Measurements from ENCODE around the gene CRACDL.
"Not testable (repeated sequence)": the region's sequence is repeated elsewhere in the genome, so short reads cannot be mapped to it uniquely, and the experiment has no call there.

CRACDL gene

GRCh38 chr2:98903767-98904485 is 32.1 kb downstream of the CRACDL start:
- no peak for DNase-seq

- no peak for DNase-seq
Measured at GRCh38 chr2:98903064-98903355, 33.0 kb downstream of the CRACDL start.

- DNase-seq, result no peak
Measured at GRCh38 chr2:98902209-98903063, 33.6 kb downstream of the CRACDL start.

GRCh38 chr2:98901702-98902101 is 34.3 kb downstream of the CRACDL start:
- DNase-seq, result no peak

GRCh38 chr2:98901291-98901690 is 34.7 kb downstream of the CRACDL start:
- DNase-seq, result no peak

- no peak for DNase-seq
Measured at GRCh38 chr2:98900721-98901120, 35.3 kb downstream of the CRACDL start.

- not testable (repeated sequence) for DNase-seq
Measured at GRCh38 chr2:98899703-98900078, 36.3 kb downstream of the CRACDL start.

- no peak for DNase-seq
Measured at GRCh38 chr2:98899041-98899702, 36.9 kb downstream of the CRACDL start.

- DNase-seq, result no peak
Measured at GRCh38 chr2:98898423-98898841, 37.6 kb downstream of the CRACDL start.

- DNase-seq, result no peak
Measured at GRCh38 chr2:98897746-98898145, 38.3 kb downstream of the CRACDL start.

GRCh38 chr2:98896944-98897343 is 39.1 kb downstream of the CRACDL start:
- DNase-seq, result no peak

GRCh38 chr2:98896416-98896815 is 39.6 kb downstream of the CRACDL start:
- DNase-seq, result no peak

- no peak for DNase-seq
Measured at GRCh38 chr2:98895901-98896300, 40.1 kb downstream of the CRACDL start.

GRCh38 chr2:98895221-98895620 is 40.8 kb downstream of the CRACDL start:
- DNase-seq, result no peak

- DNase-seq, result no peak
Measured at GRCh38 chr2:98894331-98895000, 41.6 kb downstream of the CRACDL start.

GRCh38 chr2:98893911-98894321 is 42.1 kb downstream of the CRACDL start:
- no peak for DNase-seq

GRCh38 chr2:98892871-98893270 is 43.2 kb downstream of the CRACDL start:
- no peak for DNase-seq

- no peak for DNase-seq
Measured at GRCh38 chr2:98891591-98891990, 44.4 kb downstream of the CRACDL start.

- no peak for DNase-seq
Measured at GRCh38 chr2:98886066-98886554, 49.9 kb downstream of the CRACDL start.

- DNase-seq, result no peak
Measured at GRCh38 chr2:98884658-98885057, 51.4 kb downstream of the CRACDL start.

- DNase-seq, result no peak
Measured at GRCh38 chr2:98883780-98884211, 52.2 kb downstream of the CRACDL start.

- DNase-seq, result no peak
Measured at GRCh38 chr2:98882971-98883779, 52.9 kb downstream of the CRACDL start.
